PFSK-1 (cell line): ENCODE measurements around the gene GSTA4.

ENCODE experiments used
- FOXP2 ChIP-seq: optimal IDR thresholded peaks from 2 replicates; pipeline ENCODE3; 2011; ENCODE audit warnings: borderline replicate concordance, control low read depth, inconsistent platforms; ENCODE audit not compliant: insufficient read depth; ENCODE audit errors: extremely low read length, extremely low read depth
- POLR2AphosphoS5 ChIP-seq: IDR thresholded peaks from 2 replicates; pipeline ENCODE4 v1.6.1; 2012; ENCODE audit warnings: low read depth, mild to moderate bottlenecking, control low read depth, low read length, moderate library complexity
- SIN3A ChIP-seq: IDR thresholded peaks from 2 replicates; pipeline ENCODE4 v1.6.1; 2012; ENCODE audit warnings: mild to moderate bottlenecking, low read length, moderate library complexity, borderline replicate concordance; ENCODE audit not compliant: insufficient read depth
- TAF1 ChIP-seq: IDR thresholded peaks from 2 replicates; pipeline ENCODE4 v1.6.1; 2012; ENCODE audit warnings: low read length, control low read depth, borderline replicate concordance; ENCODE audit not compliant: insufficient read depth
- TF ChIP-seq, protein P1 (sequence below), 2 experiments: IDR thresholded peaks; 2 replicates each; pipeline versions ENCODE4 v1.6.1 to v1.8.0; 2011 to 2012; ENCODE audit warnings: low read depth in 2 of 2, low read length in 2 of 2, control low read depth in 1 of 2, inconsistent platforms in 1 of 2, mild to moderate bottlenecking in 1 of 2, moderate library complexity in 1 of 2; ENCODE audit not compliant: insufficient read depth in 1 of 2

The GSTA4 gene

DNA sequence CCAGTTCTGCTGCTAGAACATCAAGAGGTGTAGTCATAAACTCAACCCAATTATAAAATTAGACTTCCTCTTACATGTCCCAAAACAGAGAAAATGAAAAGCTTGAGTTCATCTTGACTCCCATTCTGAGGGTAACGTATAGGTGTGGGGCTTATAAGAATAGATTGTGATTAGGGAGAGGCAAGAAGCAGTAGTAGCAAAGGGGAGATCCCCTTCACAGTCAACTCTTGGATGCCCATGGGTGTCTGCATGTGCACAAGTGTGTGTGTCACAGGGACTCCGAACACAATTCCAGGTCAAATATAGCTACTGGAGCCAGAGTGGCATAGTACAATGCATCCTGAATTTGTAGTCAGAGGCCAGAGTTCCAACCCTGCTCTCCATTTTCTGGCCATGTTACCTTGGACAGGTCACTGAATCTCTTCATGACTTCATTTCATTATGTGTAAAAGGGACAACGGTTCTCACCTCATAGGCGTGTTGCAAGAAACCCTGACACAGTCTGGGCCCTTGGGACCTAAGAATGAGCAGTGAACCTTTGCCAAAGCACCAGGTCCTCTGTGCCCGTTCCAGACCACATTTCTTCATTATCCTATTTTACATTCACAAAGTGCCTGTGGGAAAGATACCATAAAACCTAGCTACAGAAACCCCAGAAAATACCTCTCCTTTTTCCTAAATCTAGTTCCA, 11.8 kb downstream of the GSTA4 start:
- TF ChIP-seq POLR2AphosphoS5 (no peak), FOXP2 (no peak), TAF1 (no peak), SIN3A (no peak)
- TF ChIP-seq, protein P1, sequence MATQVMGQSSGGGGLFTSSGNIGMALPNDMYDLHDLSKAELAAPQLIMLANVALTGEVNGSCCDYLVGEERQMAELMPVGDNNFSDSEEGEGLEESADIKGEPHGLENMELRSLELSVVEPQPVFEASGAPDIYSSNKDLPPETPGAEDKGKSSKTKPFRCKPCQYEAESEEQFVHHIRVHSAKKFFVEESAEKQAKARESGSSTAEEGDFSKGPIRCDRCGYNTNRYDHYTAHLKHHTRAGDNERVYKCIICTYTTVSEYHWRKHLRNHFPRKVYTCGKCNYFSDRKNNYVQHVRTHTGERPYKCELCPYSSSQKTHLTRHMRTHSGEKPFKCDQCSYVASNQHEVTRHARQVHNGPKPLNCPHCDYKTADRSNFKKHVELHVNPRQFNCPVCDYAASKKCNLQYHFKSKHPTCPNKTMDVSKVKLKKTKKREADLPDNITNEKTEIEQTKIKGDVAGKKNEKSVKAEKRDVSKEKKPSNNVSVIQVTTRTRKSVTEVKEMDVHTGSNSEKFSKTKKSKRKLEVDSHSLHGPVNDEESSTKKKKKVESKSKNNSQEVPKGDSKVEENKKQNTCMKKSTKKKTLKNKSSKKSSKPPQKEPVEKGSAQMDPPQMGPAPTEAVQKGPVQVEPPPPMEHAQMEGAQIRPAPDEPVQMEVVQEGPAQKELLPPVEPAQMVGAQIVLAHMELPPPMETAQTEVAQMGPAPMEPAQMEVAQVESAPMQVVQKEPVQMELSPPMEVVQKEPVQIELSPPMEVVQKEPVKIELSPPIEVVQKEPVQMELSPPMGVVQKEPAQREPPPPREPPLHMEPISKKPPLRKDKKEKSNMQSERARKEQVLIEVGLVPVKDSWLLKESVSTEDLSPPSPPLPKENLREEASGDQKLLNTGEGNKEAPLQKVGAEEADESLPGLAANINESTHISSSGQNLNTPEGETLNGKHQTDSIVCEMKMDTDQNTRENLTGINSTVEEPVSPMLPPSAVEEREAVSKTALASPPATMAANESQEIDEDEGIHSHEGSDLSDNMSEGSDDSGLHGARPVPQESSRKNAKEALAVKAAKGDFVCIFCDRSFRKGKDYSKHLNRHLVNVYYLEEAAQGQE (IDR thresholded peaks at IDR 0.05; ENCODE audit: insufficient read depth in 1 of 2, low read depth in 2 of 2, low read length in 2 of 2), result no peak

DNA sequence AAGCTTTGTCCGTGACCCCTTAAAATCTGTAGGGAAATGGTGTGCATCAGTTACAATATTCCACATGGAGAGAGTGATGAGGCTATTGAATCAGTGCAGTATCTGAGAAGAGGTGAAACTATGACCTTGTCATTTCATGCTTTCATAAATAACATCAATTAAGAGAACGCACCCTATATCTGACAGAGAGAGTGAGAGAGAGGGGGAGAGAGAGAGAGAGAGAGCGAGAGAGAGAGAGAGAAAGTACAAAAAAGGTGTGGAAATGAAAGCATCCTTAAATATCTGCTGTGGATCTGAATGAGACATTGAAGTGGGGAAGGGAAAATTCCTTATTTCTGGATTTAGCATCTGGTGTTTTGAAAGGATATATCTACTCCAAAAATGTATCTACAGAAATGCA, 12.4 kb downstream of the GSTA4 start:
- no peak for TF ChIP-seq TAF1
- TF ChIP-seq SIN3A, result no peak
- TF ChIP-seq, protein P1 (IDR thresholded peaks at IDR 0.05; ENCODE audit: insufficient read depth in 1 of 2, low read depth in 2 of 2, low read length in 2 of 2), result no peak
- no peak for TF ChIP-seq POLR2AphosphoS5
- no peak for TF ChIP-seq FOXP2

DNA sequence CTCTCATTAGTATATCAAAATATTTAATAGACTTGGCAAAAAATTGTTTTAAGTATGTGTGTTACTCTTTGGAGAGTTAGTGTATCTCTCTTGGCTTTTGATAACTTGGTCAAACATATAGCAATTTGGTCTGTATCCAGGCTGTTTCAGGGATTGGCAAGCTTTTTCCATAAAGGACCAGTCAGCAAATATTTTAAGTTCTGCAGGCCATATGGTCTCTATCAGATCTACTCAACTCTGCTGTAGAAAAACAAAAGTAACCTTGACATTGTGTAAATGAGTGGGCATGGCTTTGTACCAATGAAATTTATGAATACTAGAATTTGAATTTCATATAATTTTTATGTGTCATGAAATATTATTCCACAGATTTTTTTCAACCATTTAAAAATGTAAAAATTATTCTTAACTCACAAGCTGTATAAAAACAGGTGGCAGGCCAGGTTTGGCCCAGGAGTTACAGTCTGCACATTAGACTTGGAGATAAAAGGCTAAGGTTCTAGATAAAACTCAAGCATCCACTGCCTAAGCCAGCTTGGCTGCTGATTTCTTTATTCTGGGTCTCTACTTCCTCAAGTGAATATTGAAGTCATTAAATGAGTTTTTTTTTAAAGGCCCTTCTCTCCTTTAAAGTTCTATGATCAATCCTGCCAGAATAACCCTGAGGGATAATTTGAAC, 13.7 kb downstream of the GSTA4 start:
- TF ChIP-seq, protein P1 (IDR thresholded peaks at IDR 0.05; ENCODE audit: insufficient read depth in 1 of 2, low read depth in 2 of 2, low read length in 2 of 2), result no peak
- no peak for TF ChIP-seq TAF1
- TF ChIP-seq FOXP2, result no peak
- TF ChIP-seq POLR2AphosphoS5, result no peak
- TF ChIP-seq SIN3A, result no peak

DNA sequence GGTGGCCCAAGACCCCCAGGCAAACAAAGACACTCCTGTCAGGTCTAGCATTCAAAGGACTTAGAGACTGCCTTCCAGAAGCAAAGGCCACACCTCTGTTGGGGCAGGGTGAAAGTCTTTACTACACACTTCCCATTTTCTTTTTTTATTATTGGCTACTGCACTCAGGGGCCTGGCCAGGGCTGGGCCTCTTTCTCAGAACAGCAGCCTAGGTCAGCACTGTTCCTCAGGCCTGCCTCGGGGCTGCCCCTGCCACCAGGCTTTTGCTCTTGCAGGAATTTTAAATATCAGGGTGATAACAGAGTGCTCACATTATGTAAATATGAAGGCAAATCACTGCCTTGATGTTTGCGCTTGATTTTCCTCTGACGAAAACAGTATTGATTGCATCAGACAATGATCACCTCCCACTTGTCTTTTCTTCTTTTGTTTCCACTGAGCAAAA, 18.5 kb downstream of the GSTA4 start:
- TF ChIP-seq TAF1, result no peak
- no peak for TF ChIP-seq FOXP2
- TF ChIP-seq, protein P1 (IDR thresholded peaks at IDR 0.05; ENCODE audit: insufficient read depth in 1 of 2, low read depth in 2 of 2, low read length in 2 of 2), result no peak
- no peak for TF ChIP-seq POLR2AphosphoS5
- no peak for TF ChIP-seq SIN3A

DNA sequence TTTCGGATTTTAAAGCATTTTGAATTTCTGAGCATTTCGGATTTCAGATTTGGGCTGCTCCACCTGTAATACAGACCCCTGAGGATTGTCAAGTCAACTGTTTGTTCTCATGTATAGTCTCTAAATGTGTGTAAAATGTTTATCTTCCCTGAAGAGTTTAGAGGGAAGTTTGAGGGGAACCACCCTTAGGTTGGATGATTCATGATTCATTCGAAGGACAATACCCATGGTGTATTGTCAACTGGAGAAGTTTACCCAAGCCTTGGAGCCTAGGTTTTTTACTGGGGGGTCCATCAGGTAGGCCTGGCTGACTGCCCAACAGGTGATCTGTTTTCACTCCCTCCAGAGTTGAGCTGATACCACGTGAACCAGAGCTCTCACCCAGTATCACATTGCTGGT, 18.9 kb downstream of the GSTA4 start:
- TF ChIP-seq, protein P1 (IDR thresholded peaks at IDR 0.05; ENCODE audit: insufficient read depth in 1 of 2, low read depth in 2 of 2, low read length in 2 of 2), result no peak
- no peak for TF ChIP-seq FOXP2
- TF ChIP-seq TAF1, result no peak
- TF ChIP-seq POLR2AphosphoS5, result no peak
- TF ChIP-seq SIN3A, result no peak
